Right lobe of liver (tissue), 6 donors: ENCODE measurements around the gene CYB5RL. TPM values are rescaled to one million over a fixed set of nuclear protein-coding genes. Genes with fewer than 3 reads are reported as not detected.
"Not testable (repeated sequence)": the region's sequence is repeated elsewhere in the genome, so short reads cannot be mapped to it uniquely, and the experiment has no call there.

Experiments
- ATAC-seq, 4 donors: fragments of 200-7000 bp; cut with Tn5 transposase; one replicate each; pipeline ENCODE4 v1.9.1; 2020; ENCODE audit warnings: mild to moderate bottlenecking in 4 of 4, moderate library complexity in 4 of 4
- DNase-seq, 3 donors: peaks; one replicate each; pipeline ENCODE4 v3.0.0-alpha.2; 2020
- H3K27ac ChIP-seq, 3 donors: fragments of 200-600 bp; one replicate each; pipeline ENCODE4 v1.8.0; 2022
- H3K27me3 ChIP-seq, 2 donors: fragments of 200-600 bp; one replicate each; pipeline ENCODE4 v1.8.0; 2022
- H3K36me3 ChIP-seq, 4 donors: fragments of 200-600 bp; sonication (generic) in 1 of 4; one replicate each; pipeline versions ENCODE4 v1.5.1 to v1.8.0; 2017 to 2022; ENCODE audit warnings: control low read depth in 1 of 4
- H3K4me1 ChIP-seq, 4 donors: fragments of 200-600 bp; sonication (generic) in 1 of 4; one replicate each; pipeline versions ENCODE4 v1.5.1 to v1.8.0; 2017 to 2022; ENCODE audit warnings: control low read depth in 1 of 4
- H3K4me3 ChIP-seq, 3 donors: fragments of 200-600 bp; one replicate each; pipeline ENCODE4 v1.8.0; 2022
- H3K9me3 ChIP-seq, 4 donors: fragments of 200-600 bp; sonication (generic) in 1 of 4; one replicate each; pipeline versions ENCODE4 v1.5.1 to v1.8.0; 2017 to 2022; ENCODE audit warnings: control low read depth in 1 of 4
- POLR2A ChIP-seq: fragments of 450-650 bp; IDR thresholded peaks from one replicate; pipeline ENCODE4 v1.6.1; 2017; ENCODE audit warnings: antibody characterized with exemption, mild to moderate bottlenecking
- whole genome bisulfite sequencing: methylation state at CpG from one replicate; pipeline ENCODE4 v1.1.6; 2018; ENCODE audit warnings: low coverage, low lambda C conversion rate; ENCODE audit not compliant: insufficient coverage; ENCODE audit errors: missing lambda C conversion rate; 5-methylcytosine and 5-hydroxymethylcytosine counted together
- intact Hi-C, 2 donors: fragments of 100-400 bp; cut with DNase I; formaldehyde crosslinking; loops; one replicate each; pipeline versions ENCODE4 v1.11.2 to v1.14.1; 2022
- total RNA-seq, 6 experiments: library from RNA; depleted of rRNA in 2 of 6; stranded (reverse); fragments of >200 nt in 2 of 6; fragmentation: NEBNext Ultra II Directional in 3 of 6; extraction: Animal tissue kit (Norgen Biotek cat#: 25700) in 3 of 6; gene quantifications; one replicate each; pipeline versions ENCODE4 v1.1.0 to v1.2.4, GENCODE V29; 2016 to 2023
- TF ChIP-seq, protein P1 (sequence below), 4 donors: fragments of 200-600 bp in 3 of 4; fragments of 450-650 bp in 1 of 4; IDR thresholded peaks; one replicate each; pipeline versions ENCODE4 v1.5.1 to v1.8.0; 2016 to 2022; ENCODE audit warnings: antibody characterized with exemption in 4 of 4, mild to moderate bottlenecking in 2 of 4
- donor health status: DM: no; HTN: yes; CAD: no.
- donor health status: DM: no; HTN: no; CAD: no.
- donor health status: DM: no; HTN: no; CAD: no.
- donor health status: DM: no; HTN: yes; CAD: no.
- donor health status: DM: no; HTN: yes; CAD: no.

Gene CYB5RL
- total RNA-seq, 6 experiments from 2014 or later, result 2.5 to 4.6 (median 3.0) TPM

DNA sequence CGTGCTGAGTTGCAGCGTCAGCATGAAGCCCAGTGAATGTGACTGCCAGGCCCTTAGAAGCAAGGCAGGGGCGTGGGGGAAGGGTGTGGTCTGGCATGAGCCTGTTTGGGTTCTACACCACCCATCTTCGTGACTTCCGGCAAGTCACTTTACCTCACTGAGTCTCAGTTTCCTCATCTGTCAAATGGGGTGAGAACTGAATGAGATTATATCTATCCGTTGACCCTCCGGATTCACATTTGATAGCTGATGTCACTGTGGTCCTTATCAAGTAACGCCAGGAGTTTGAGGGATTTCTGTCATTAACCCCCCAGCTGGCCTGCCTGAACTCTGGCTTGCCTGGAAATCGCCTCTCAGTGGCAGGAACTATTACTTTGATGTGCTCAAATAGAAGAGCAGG, 15.7 kb upstream of the CYB5RL start:
- peaks cover 0 to 8% (median 2%) of the 10 kb centered on the region in 4 donors for H3K4me1 ChIP-seq
- no peak overlapping the region for H3K27ac ChIP-seq
- H3K9me3 ChIP-seq, result no peaks in the 10 kb centered on the region
- no peak overlapping the region for H3K4me3 ChIP-seq
- TF ChIP-seq, protein P1, sequence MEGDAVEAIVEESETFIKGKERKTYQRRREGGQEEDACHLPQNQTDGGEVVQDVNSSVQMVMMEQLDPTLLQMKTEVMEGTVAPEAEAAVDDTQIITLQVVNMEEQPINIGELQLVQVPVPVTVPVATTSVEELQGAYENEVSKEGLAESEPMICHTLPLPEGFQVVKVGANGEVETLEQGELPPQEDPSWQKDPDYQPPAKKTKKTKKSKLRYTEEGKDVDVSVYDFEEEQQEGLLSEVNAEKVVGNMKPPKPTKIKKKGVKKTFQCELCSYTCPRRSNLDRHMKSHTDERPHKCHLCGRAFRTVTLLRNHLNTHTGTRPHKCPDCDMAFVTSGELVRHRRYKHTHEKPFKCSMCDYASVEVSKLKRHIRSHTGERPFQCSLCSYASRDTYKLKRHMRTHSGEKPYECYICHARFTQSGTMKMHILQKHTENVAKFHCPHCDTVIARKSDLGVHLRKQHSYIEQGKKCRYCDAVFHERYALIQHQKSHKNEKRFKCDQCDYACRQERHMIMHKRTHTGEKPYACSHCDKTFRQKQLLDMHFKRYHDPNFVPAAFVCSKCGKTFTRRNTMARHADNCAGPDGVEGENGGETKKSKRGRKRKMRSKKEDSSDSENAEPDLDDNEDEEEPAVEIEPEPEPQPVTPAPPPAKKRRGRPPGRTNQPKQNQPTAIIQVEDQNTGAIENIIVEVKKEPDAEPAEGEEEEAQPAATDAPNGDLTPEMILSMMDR (IDR thresholded peaks at IDR 0.05), result no peak
- TF ChIP-seq POLR2A, result no peak
- H3K36me3 ChIP-seq, result peaks cover 0 to 83% (median 54%) of the 10 kb centered on the region in 4 donors
- intact Hi-C loops, result no loop called here
- 92% methylated on average over 2 of the region's 9 CpGs for WGBS
- DNase-seq, result no peak
- ATAC-seq, result no peak
- no peaks in the 10 kb centered on the region for H3K27me3 ChIP-seq

DNA sequence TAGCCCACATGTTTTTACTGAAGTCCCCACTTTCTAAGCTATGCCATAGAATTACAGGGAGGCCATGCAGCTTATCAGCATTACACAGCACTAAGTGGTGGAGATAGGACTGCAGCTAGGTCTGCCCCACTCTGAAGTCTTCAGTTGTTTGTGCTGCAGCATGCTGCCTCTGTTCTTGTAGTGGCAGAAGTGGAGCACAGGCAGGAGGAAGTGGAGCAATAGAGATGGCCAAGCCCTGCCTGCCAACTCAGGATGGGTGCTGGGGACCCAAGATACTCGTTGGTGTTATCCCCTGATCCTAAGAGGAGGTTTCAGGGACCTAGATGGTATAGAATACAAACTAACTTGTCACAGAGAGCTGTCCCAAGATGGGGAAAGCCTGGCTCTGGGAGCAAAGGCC, 13.0 kb upstream of the CYB5RL start:
- intact Hi-C loops, result no loop called here
- Histone ChIP-seq H3K27me3 (no peaks in the 10 kb centered on the region), H3K9me3 (no peaks in the 10 kb centered on the region), H3K4me3 (no peak overlapping the region), H3K27ac (no peak overlapping the region), H3K36me3 (peaks cover 0 to 89% (median 57%) of the 10 kb centered on the region in 4 donors), H3K4me1 (no peaks in the 10 kb centered on the region)
- ATAC-seq (no peak), DNase-seq (no peak)
- WGBS, result 38% methylated on average over 1 of the region's 1 CpG
- TF ChIP-seq, protein P1 (IDR thresholded peaks at IDR 0.05), result no peak
- no peak for TF ChIP-seq POLR2A

DNA sequence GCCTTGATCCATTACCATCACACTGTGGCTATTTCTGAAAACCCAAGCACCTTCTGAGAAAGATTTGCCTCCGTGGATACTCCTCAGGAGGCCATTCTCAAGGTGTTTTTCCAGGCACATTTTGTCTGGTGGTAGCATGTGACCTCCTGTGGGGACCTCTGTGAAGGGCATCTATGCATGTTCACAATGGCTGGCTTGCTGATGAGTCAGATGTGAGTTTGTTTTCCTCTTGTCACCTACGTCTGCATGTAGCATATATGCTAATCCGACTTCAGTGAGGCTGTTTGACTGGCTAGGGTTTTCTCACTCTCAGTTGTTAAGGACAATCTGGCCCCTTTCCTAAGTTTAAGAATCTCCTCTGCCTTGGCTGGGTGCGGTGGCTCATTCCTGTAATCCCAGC, 8.1 kb upstream of the CYB5RL start:
- intact Hi-C loops, H3K4me1 ChIP-seq, H3K9me3 ChIP-seq, ATAC-seq, H3K4me3 ChIP-seq, DNase-seq, H3K27me3 ChIP-seq, H3K27ac ChIP-seq: not testable (repeated sequence)
- WGBS, result 67% methylated on average over 4 of the region's 4 CpGs
- peaks cover 0 to 60% (median 36%) of the 10 kb centered on the region in 4 donors for H3K36me3 ChIP-seq

DNA sequence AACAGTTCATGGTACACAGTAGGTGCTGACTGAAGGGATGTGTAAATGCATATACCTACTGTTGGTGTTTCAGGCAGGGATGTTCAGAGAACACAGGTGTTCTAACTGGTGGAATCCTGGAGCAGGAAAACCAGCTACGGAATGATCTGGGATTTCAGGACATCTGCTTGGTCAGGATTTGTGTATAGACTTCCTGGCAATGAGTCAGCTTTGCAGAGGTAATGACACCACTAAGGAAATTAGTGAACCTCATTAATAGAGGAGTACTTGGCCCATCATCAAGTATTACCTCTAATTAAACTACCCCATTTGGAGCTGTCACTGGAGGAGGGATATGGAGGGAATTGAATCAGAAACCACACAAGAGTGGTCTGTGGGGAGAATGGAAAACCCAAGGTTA, 7.5 kb upstream of the CYB5RL start:
- no peaks in the 10 kb centered on the region for H3K9me3 ChIP-seq
- peaks cover 0 to 54% (median 32%) of the 10 kb centered on the region in 4 donors for H3K36me3 ChIP-seq
- no peak overlapping the region for H3K27ac ChIP-seq
- no peaks in the 10 kb centered on the region for H3K27me3 ChIP-seq
- WGBS, result 78% methylated on average over 1 of the region's 1 CpG
- no peak for DNase-seq
- H3K4me3 ChIP-seq, result no peak overlapping the region
- no peak for ATAC-seq
- peaks cover 0 to 7% (median 0%) of the 10 kb centered on the region in 4 donors for H3K4me1 ChIP-seq
- TF ChIP-seq, protein P1 (IDR thresholded peaks at IDR 0.05), result no peak
- TF ChIP-seq POLR2A, result no peak
- intact Hi-C loops, result no loop called here

DNA sequence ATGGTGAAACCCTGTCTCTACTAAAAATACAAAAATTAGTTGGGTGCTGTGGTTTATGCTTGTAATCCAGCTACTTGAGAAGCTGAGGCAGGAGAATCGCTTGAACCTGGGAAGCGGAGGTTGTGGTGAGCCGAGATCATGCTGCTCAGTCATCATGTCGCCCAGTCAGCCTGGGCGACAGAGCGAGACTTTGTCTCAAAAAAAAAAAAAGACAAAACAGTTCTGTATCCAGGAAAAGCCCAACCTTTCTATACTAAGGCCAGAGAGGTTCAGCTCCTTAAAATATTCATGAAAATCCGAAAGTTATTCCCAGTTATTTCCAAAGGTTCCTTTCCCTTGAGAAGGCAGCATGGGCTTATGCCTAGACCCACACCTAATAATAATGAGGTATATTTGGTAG, 4.4 kb upstream of the CYB5RL start:
- Histone ChIP-seq H3K27me3 (no peaks in the 10 kb centered on the region), H3K9me3 (no peaks in the 10 kb centered on the region), H3K4me1 (peaks cover 0 to 20% (median 7%) of the 10 kb centered on the region in 4 donors), H3K4me3 (no peak overlapping the region), H3K27ac (peak overlapping the region in 2 of 3 donors; percentile 34 to 64), H3K36me3 (peaks cover 0 to 28% (median 10%) of the 10 kb centered on the region in 4 donors)
- no peak for ATAC-seq
- intact Hi-C loops, result no loop called here
- no peak for TF ChIP-seq POLR2A
- TF ChIP-seq, protein P1 (IDR thresholded peaks at IDR 0.05), result no peak
- DNase-seq, result no peak
- 78% methylated on average over 7 of the region's 7 CpGs for WGBS
